Body of pancreas (tissue), 4 donors: ENCODE results near the gene TMEM223. TPM values are rescaled to one million over a fixed set of nuclear protein-coding genes. Genes with fewer than 3 reads are reported as not detected.

Experiments used
- ATAC-seq: fragments of 150-250 bp; one replicate; pipeline ENCODE4 v1.9.1; 2016
- DNase-seq, 4 donors: peaks; one replicate each; pipeline ENCODE4 v3.0.0-alpha.2; 2019
- H3K27ac ChIP-seq, 4 donors: fragments of 200-600 bp; sonication (generic); 1 replicate in 3 of 4; 2 replicates in 1 of 4; pipeline versions ENCODE4 v1.5.1 to v1.6.1; 2016 to 2019; ENCODE audit warnings: mild to moderate bottlenecking in 1 of 4, mixed read lengths in 1 of 4, moderate library complexity in 1 of 4
- H3K27me3 ChIP-seq, 2 donors: fragments of 200-600 bp; sonication (generic); one replicate each; pipeline ENCODE4 v1.6.0; 2016; ENCODE audit warnings: mild to moderate bottlenecking in 1 of 2
- H3K36me3 ChIP-seq, 2 donors: fragments of 200-600 bp; sonication (generic); replicated peaks in 1 of 2; 2 replicates each; pipeline ENCODE4 v1.5.1; 2016; ENCODE audit warnings: low read depth in 2 of 2; ENCODE audit not compliant: insufficient read depth in 1 of 2
- H3K4me1 ChIP-seq: fragments of 200-600 bp; sonication (generic); one replicate; pipeline ENCODE4 v1.6.0; 2016
- H3K4me3 ChIP-seq, 2 donors: fragments of 200-600 bp; sonication (generic); 1 replicate in 1 of 2; 2 replicates in 1 of 2; pipeline ENCODE4 v1.5.1; 2016 to 2019
- H3K9me3 ChIP-seq, 3 donors: fragments of 200-600 bp; sonication (generic); 1 replicate in 2 of 3; 2 replicates in 1 of 3; pipeline ENCODE4 v1.5.1; 2016
- POLR2A ChIP-seq, 3 donors: fragments of 450-650 bp; IDR thresholded peaks; one replicate each; pipeline ENCODE4 v1.6.1; 2016; ENCODE audit warnings: antibody characterized with exemption in 3 of 3, mild to moderate bottlenecking in 2 of 3
- WGBS, 2 donors: methylation state at CpG; one replicate each; pipeline ENCODE4 v1.1.5; 2017; 5-methylcytosine and 5-hydroxymethylcytosine counted together
- intact Hi-C: fragments of 100-400 bp; cut with DNase I; formaldehyde crosslinking; loops from one replicate; pipeline ENCODE4 v1.15.1; 2023
- total RNA-seq, 2 donors: library from RNA; depleted of rRNA; stranded (reverse); fragments of >200 nt; gene quantifications; one replicate each; pipeline ENCODE4 v1.1.0, GENCODE V29; 2016
- TF ChIP-seq, protein P1 (sequence below), 7 experiments: fragments of 450-650 bp in 4 of 7; fragments of 200-600 bp in 3 of 7; sonication (generic) in 3 of 7; IDR thresholded peaks; one replicate each; pipeline ENCODE4 v1.5.1; 2016 to 2019; ENCODE audit warnings: antibody characterized with exemption in 7 of 7

The TMEM223 gene
- total RNA-seq, 2 donors from 2014 or later, result 6.2 to 29.0 TPM

DNA sequence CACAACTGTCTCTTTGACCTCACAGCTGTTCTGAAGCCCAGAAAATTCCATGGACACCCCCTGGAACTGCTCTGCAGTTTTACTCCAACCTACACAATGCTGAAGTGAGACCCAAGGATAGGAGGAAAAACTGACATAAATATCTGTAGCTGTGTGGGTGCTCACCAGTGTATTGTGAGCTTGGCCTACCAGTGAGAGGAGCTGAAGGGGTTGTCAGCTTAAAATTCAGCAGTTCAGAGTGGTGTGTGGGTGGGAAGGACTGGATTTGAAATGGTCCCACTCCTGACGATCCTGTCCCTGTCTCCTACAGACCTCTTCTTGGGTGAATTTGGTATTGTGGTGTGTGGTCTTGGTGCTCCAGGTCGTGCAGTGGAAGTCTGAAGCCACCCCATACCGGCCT is 2.2 kb downstream of the TMEM223 start:
- H3K27ac ChIP-seq, result peak overlapping the region in 1 of 4 donors; percentile 1
- no peak for ATAC-seq

DNA sequence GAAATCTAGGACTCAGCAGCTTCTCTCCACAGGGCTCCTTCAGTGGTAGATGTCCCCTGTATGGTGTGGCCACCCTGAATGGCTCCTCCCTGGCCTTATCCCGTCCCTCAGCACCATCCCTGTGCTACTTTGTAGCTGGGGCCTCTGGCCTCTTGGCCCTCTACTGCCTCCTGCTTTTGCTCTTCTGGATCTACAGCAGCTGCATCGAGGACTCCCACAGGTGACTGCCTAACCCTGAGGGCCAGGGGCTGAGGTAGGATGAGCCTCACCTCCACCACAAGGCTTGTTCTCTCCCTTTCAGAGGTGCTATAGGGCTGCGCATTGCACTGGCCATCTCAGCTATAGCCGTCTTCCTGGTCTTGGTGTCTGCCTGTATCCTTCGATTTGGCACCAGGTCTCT is 2.8 kb downstream of the TMEM223 start:
- H3K4me3 ChIP-seq, result no peak overlapping the region
- TF ChIP-seq, protein P1, sequence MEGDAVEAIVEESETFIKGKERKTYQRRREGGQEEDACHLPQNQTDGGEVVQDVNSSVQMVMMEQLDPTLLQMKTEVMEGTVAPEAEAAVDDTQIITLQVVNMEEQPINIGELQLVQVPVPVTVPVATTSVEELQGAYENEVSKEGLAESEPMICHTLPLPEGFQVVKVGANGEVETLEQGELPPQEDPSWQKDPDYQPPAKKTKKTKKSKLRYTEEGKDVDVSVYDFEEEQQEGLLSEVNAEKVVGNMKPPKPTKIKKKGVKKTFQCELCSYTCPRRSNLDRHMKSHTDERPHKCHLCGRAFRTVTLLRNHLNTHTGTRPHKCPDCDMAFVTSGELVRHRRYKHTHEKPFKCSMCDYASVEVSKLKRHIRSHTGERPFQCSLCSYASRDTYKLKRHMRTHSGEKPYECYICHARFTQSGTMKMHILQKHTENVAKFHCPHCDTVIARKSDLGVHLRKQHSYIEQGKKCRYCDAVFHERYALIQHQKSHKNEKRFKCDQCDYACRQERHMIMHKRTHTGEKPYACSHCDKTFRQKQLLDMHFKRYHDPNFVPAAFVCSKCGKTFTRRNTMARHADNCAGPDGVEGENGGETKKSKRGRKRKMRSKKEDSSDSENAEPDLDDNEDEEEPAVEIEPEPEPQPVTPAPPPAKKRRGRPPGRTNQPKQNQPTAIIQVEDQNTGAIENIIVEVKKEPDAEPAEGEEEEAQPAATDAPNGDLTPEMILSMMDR (IDR thresholded peaks at IDR 0.05), result no peak
- TF ChIP-seq POLR2A (IDR thresholded peaks at IDR 0.05), result no peak
- intact Hi-C loops, result no loop called here
- ATAC-seq (no peak), DNase-seq (no peak)
- H3K27me3 ChIP-seq, result no peaks in the 10 kb centered on the region
- peak overlapping the region in 2 of 4 donors; percentile 1 to 98 for H3K27ac ChIP-seq
- WGBS, 2 donors, result 45 to 83% methylated on average over 4 to 5 of the region's 5 CpGs
- H3K36me3 ChIP-seq, result peaks cover 2 to 4% of the 10 kb centered on the region in 2 donors
- H3K9me3 ChIP-seq, result no peaks in the 10 kb centered on the region
- peaks cover 52% of the 10 kb centered on the region for H3K4me1 ChIP-seq

More for the DNA sequence above, 2.2 kb downstream of the TMEM223 start:
- no peaks in the 10 kb centered on the region for H3K27me3 ChIP-seq
- 66 to 83% methylated on average over 3 of the region's 3 CpGs for WGBS, 2 donors
- peaks cover 52% of the 10 kb centered on the region for H3K4me1 ChIP-seq
- intact Hi-C loops, result no loop called here
- H3K36me3 ChIP-seq, result peaks cover 5 to 6% of the 10 kb centered on the region in 2 donors
- H3K9me3 ChIP-seq, result no peaks in the 10 kb centered on the region
- no peak overlapping the region for H3K4me3 ChIP-seq
- no peak for DNase-seq
- TF ChIP-seq POLR2A (IDR thresholded peaks at IDR 0.05), result no peak
- TF ChIP-seq, protein P1 (IDR thresholded peaks at IDR 0.05), result no peak

GRCh38 chr11:62787005-62787759 is 4.6 kb downstream of the TMEM223 start, which contains the start of gene TMEM179B:
Gene TMEM179B (plus strand): TSS chr11:62787402. CDS start chr11:62787432, 30 bp downstream.
- ATAC-seq (peak; percentile 91), DNase-seq (peak; percentile 98 to 99 (median 99))
- TF ChIP-seq, protein P1 (IDR thresholded peaks at IDR 0.05), result peak; percentile 5 to 71 (median 59)
- TF ChIP-seq POLR2A (IDR thresholded peaks at IDR 0.05), result peak; percentile 93 to 98 (median 96)
- no peaks in the 10 kb centered on the region for H3K9me3 ChIP-seq
- intact Hi-C loops, result no loop called here
- peak within 1 kb of the TSS; percentile 79 to 86 for H3K4me3 ChIP-seq
- no peaks in the 10 kb centered on the region for H3K36me3 ChIP-seq
- H3K27ac ChIP-seq, result peak within 1 kb of the TSS; percentile 85 to 98 (median 98)
- peaks cover 46% of the 10 kb centered on the region for H3K4me1 ChIP-seq
- WGBS, 2 donors, result 0% methylated on average over 16 to 88 of the region's 88 CpGs
- no peaks in the 10 kb centered on the region for H3K27me3 ChIP-seq

DNA sequence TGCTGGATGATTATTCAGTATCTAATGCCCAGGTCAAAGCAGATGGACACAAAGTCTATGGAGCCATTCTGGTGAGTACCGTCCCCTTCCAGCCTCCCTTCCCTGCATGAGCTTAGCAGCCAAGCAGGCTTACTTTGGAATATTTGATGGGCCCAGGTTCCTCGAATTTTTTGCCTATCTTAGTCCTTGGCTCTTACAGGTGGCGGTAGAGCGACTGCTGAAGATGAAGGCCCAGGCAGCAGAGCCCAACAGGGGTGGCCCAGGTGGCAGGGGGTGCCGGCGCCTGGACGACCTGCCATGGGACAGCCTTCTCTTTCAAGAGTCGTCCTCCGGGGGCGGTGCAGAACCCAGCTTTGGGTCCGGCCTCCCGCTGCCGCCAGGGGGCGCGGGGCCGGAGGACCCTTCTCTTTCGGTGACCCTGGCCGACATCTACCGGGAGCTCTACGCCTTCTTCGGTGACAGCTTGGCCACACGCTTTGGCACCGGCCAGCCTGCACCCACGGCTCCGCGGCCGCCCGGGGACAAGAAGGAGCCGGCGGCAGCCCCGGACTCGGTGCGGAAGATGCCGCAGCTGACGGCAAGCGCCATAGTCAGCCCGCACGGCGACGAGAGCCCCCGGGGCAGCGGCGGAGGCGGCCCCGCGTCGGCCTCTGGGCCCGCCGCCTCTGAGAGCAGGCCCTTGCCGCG is 5.3 kb downstream of the TMEM223 start:
- H3K4me3 ChIP-seq, result peak overlapping the region; percentile 79 to 86
- intact Hi-C loops, result no loop called here
- ATAC-seq (peak; percentile 82), DNase-seq (peak; percentile 89 to 91 (median 90))
- H3K27me3 ChIP-seq, result no peaks in the 10 kb centered on the region
- no peaks in the 10 kb centered on the region for H3K9me3 ChIP-seq
- 2% methylated on average over 18 to 51 of the region's 51 CpGs for WGBS, 2 donors
- peak overlapping the region; percentile 85 to 98 (median 98) for H3K27ac ChIP-seq
- H3K36me3 ChIP-seq, result no peaks in the 10 kb centered on the region
- peaks cover 44% of the 10 kb centered on the region for H3K4me1 ChIP-seq
- TF ChIP-seq, protein P1 (IDR thresholded peaks at IDR 0.05), result peak; percentile 86 to 99 (median 98)
- TF ChIP-seq POLR2A (IDR thresholded peaks at IDR 0.05), result no peak
